ENCODE results near the gene GMEB1.
"Not testable (repeated sequence)": the region's sequence is repeated elsewhere in the genome, so short reads cannot be mapped to it uniquely, and the experiment has no call there.

GMEB1 gene, protein sequence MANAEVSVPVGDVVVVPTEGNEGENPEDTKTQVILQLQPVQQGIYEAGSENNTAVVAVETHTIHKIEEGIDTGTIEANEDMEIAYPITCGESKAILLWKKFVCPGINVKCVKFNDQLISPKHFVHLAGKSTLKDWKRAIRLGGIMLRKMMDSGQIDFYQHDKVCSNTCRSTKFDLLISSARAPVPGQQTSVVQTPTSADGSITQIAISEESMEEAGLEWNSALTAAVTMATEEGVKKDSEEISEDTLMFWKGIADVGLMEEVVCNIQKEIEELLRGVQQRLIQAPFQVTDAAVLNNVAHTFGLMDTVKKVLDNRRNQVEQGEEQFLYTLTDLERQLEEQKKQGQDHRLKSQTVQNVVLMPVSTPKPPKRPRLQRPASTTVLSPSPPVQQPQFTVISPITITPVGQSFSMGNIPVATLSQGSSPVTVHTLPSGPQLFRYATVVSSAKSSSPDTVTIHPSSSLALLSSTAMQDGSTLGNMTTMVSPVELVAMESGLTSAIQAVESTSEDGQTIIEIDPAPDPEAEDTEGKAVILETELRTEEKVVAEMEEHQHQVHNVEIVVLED

DNA sequence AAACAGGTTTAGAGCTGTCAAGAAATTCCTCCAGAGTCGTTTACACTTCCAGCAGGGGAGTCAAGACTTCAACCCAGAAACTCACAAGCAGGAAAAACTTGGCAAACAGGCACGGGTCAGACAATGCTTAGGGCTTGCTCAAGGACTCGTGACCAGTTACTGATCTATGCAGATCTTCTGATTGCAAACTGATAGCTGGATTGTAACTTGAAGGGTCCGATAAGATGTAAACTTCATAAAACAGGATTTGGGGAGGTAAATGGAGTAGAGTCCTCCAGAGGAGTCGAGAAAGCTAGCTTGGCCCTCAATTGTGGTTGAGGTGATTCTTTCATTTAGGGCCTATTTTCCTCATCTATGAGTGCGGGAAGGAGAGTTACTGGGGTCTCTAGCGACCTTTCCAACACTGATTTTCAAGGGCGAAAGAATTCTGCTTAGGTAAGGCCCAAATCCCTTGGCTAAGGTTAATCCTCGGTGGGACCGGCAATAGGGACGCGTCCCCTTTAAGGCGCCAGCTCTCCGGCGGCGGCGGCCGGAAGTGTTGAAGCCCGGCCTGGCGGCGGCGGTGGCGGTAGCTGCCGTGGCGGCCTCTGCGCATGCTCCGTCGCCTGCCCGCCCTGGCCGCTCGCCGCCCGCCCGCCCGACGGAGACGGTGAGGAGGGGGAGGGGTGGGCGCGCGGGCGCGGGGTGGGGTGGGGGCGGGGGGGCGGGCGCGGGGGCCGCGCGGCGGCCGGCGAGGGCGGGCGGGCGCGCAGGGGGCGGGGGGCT lies at the start of gene GMEB1:
TSS of gene GMEB1 (plus strand) at position 594 of the 765 bp plus-strand sequence. CDS start 14,829 bp downstream, outside the sequence.
- Histone ChIP-seq H3K4me3 (ENCODE audit: low read length) (peak within 1 kb of the TSS; percentile 52), H3K27ac (ENCODE audit: low read length) (no peak within 1 kb of the TSS), H3K9me3 (ENCODE audit: control insufficient read depth, insufficient read depth, low read length) (no peaks in the 10 kb centered on the region), H3K4me1 (ENCODE audit: control insufficient read depth, insufficient read depth, low read length) (no peaks in the 10 kb centered on the region), H3K36me3 (ENCODE audit: control insufficient read depth, insufficient read depth, low read length) (no peaks in the 10 kb centered on the region), H3K27me3 (ENCODE audit: control insufficient read depth, insufficient read depth, low read length) (no peaks in the 10 kb centered on the region)
- no CpG with 5 or more reads among the region's 57 CpGs for WGBS (ENCODE audit: insufficient coverage, insufficient read length)
- no peak for DNase-seq (ENCODE audit: low read depth, low spot score)

DNA sequence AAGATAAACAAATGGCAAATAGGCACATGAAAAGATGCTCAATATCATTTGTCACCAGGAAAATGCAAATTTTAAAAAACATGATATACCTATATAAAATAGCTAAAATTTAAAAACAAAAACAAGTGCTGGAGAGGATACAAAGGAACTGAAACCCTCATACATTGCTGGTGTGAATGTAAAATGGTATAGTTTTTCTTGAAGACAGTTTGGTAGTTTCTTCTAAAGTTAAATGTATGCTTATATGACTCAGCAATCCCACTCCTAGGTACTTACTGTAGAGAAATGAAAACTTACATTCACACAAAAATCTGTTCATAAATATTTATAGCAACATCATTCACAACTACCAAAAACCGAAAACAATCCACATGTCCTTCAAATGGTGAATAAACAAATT lies 36.9 kb upstream of the GMEB1 start:
- WGBS (ENCODE audit: insufficient coverage, insufficient read length) = 92% methylated on average over 1 of the region's 1 CpG
- Histone ChIP-seq H3K36me3 (ENCODE audit: control insufficient read depth, insufficient read depth, low read length) (no peaks in the 10 kb centered on the region), H3K4me1 (ENCODE audit: control insufficient read depth, insufficient read depth, low read length) (no peaks in the 10 kb centered on the region), H3K27ac (ENCODE audit: low read length) (no peak overlapping the region), H3K9me3 (ENCODE audit: control insufficient read depth, insufficient read depth, low read length) (no peaks in the 10 kb centered on the region), H3K27me3 (ENCODE audit: control insufficient read depth, insufficient read depth, low read length) (no peaks in the 10 kb centered on the region), H3K4me3 (ENCODE audit: low read length) (no peak overlapping the region)
- no peak for DNase-seq (ENCODE audit: low read depth, low spot score)

DNA sequence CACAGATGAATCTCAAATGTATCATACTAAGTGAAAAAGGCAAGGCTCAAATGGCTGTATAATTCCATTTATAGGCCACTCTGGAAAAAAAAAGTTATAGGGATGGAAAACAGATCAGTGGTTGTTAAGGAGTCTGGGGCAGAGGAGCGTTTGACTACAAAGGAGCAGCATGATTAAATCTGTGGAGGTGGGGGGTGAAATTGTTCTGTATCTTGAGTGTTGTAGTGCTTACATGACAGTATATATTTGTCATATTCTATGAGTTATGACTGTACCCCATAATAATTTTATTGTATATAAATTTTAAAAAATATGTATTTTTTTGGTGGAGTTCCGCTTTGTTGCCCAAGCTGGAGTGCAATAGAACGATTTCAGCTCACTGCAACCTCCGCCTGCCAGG lies 36.0 kb upstream of the GMEB1 start:
- H3K27ac ChIP-seq (ENCODE audit: low read length) = no peak overlapping the region
- H3K4me3 ChIP-seq (ENCODE audit: low read length) = no peak overlapping the region
- no CpG with 5 or more reads among the region's 4 CpGs for WGBS (ENCODE audit: insufficient coverage, insufficient read length)

DNA sequence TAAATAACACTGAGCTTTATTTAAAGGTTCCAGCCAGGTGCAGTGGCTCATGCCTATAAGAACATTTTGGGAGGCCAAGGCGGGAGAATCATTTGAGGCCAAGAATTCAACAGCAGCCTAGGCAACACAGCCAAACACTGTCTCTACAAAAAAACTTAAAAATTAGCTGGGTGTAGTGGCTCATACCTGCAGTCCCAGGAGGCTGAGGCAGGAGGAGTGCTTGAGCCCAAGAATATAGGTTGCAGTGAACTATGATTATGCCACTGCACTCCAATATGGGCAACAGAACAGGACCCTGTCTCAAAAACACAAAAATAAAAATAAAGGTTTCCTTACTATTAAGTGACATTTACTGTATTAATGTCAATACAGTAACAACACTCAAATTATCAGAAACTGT lies 27.8 kb upstream of the GMEB1 start:
- no peak overlapping the region for H3K27ac ChIP-seq (ENCODE audit: low read length)
- H3K9me3 ChIP-seq (ENCODE audit: control insufficient read depth, insufficient read depth, low read length) = no peaks in the 10 kb centered on the region
- whole genome bisulfite sequencing (ENCODE audit: insufficient coverage, insufficient read length) = no CpG with 5 or more reads among the region's 1 CpG
- no peaks in the 10 kb centered on the region for H3K36me3 ChIP-seq (ENCODE audit: control insufficient read depth, insufficient read depth, low read length)
- DNase-seq (ENCODE audit: low read depth, low spot score) = no peak
- H3K27me3 ChIP-seq (ENCODE audit: control insufficient read depth, insufficient read depth, low read length) = no peaks in the 10 kb centered on the region
- H3K4me1 ChIP-seq (ENCODE audit: control insufficient read depth, insufficient read depth, low read length) = no peaks in the 10 kb centered on the region
- H3K4me3 ChIP-seq (ENCODE audit: low read length) = no peak overlapping the region

More for the DNA sequence above, 36.0 kb upstream of the GMEB1 start:
- no peak for DNase-seq (ENCODE audit: low read depth, low spot score)
- H3K27me3 ChIP-seq (ENCODE audit: control insufficient read depth, insufficient read depth, low read length) = no peaks in the 10 kb centered on the region
- H3K9me3 ChIP-seq (ENCODE audit: control insufficient read depth, insufficient read depth, low read length) = no peaks in the 10 kb centered on the region
- no peaks in the 10 kb centered on the region for H3K36me3 ChIP-seq (ENCODE audit: control insufficient read depth, insufficient read depth, low read length)
- no peaks in the 10 kb centered on the region for H3K4me1 ChIP-seq (ENCODE audit: control insufficient read depth, insufficient read depth, low read length)

DNA sequence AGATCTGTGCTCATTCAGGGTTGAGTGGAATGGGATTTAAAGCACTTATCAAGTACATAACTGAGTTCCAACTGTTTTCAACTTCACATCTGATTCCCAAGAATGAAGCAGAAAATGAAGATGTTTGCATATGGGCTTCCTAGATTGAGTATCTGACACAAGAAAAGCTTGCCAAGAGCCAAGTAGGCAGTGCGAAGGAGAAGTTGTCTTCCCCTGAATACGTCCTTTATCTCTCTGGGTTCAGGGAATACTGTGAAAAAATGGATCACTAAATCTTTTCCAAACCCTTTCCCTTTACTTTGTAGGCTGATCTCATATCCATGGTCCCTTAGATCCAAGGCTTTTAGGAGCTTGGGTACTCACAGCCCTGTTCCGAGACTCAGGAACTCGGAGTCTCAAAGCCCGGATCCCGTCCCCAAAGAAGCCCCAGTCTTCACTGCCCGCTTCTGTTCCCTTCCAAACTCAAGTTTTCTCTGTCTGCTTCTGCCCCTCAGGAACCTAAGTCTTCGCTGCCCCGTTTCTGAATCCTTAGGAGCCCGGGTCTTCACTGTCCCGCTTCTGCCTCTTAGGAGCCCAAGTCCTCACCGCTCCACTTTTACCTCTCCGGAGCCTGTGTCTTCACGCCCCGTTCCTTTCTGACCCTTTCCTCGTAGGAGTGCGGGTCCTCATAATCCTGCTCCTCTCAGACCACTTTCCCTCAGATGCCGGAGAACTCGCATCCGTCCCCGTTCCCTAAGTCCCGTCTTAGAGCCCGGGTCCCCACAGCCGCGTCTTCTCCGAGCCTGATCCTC lies 26.3 kb upstream of the GMEB1 start:
- no peak for DNase-seq (ENCODE audit: low read depth, low spot score)
- Histone ChIP-seq H3K36me3 (ENCODE audit: control insufficient read depth, insufficient read depth, low read length) (no peaks in the 10 kb centered on the region), H3K27me3 (ENCODE audit: control insufficient read depth, insufficient read depth, low read length) (no peaks in the 10 kb centered on the region), H3K27ac (ENCODE audit: low read length) (no peak overlapping the region), H3K4me1 (ENCODE audit: control insufficient read depth, insufficient read depth, low read length) (no peaks in the 10 kb centered on the region), H3K4me3 (ENCODE audit: low read length) (peak overlapping the region; percentile 60), H3K9me3 (ENCODE audit: control insufficient read depth, insufficient read depth, low read length) (no peaks in the 10 kb centered on the region)
- WGBS (ENCODE audit: insufficient coverage, insufficient read length) = no CpG with 5 or more reads among the region's 26 CpGs

DNA sequence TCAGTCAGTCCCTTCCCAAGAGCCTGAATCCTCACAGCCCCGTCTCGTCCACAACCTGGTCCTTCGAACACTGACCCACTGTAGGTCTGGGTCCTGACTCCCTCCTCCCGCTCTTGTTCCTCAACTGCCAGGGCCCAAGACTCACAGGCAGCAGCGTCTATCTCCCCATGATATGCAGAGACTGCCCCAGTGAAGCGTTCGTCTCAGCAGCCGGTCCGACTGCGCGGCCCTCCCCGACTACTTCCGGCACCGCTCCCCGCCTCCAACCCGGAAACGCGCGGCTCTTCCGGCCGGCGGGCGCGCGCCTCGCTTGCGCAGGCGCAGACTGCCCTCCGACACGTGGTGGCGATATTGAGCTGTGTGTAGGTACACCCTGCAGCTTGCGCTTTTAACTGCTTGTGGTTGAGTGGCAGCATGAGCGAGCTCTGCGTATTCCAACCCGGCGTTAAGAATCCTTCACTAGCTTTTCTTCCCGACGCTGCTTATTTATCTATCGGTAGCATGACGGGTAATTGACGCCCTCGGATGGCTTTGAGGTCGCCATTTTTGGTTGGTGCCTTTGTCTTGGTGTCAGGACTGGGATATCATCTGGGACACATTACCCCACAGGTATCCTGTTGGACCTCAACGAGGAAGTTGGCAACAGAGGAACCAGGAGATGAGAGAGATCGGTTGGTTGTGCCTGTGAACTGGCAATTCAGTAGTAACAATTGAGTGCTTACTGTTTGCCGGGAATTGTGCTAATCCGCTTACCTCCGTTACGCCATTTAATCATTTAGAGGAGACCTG lies 25.5 kb upstream of the GMEB1 start, which contains the start of gene TAF12:
TSS of gene TAF12 (minus strand) at position 221 of the 789 bp plus-strand sequence. CDS start 20,986 bp downstream, outside the sequence.
- Histone ChIP-seq H3K9me3 (ENCODE audit: control insufficient read depth, insufficient read depth, low read length) (no peaks in the 10 kb centered on the region), H3K36me3 (ENCODE audit: control insufficient read depth, insufficient read depth, low read length) (no peaks in the 10 kb centered on the region), H3K4me1 (ENCODE audit: control insufficient read depth, insufficient read depth, low read length) (no peaks in the 10 kb centered on the region), H3K27me3 (ENCODE audit: control insufficient read depth, insufficient read depth, low read length) (no peaks in the 10 kb centered on the region), H3K27ac (ENCODE audit: low read length) (no peak within 1 kb of the TSS), H3K4me3 (ENCODE audit: low read length) (peak within 1 kb of the TSS; percentile 60)
- DNase-seq (ENCODE audit: low read depth, low spot score) = peak; percentile 91
- WGBS (ENCODE audit: insufficient coverage, insufficient read length) = no CpG with 5 or more reads among the region's 49 CpGs

DNA sequence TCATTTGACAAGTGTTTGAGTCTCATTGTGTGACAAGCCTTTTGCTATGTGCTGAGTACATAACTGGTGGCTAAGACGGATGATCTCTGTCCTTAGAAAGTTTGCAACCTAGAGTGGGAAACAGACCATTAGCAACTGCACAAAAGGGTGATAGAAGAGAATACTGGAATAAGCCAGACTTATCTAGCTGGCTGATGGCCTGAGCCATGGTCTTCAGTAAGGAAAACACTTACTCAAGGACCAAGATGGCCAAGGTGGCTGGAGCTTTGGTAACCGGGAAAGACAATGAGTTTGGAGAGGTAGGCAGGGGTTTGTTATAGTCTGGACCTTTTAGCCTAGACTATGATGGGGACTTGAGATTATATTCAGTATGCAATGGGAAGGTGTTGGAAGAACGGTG lies 24.1 kb upstream of the GMEB1 start:
- no peaks in the 10 kb centered on the region for H3K4me1 ChIP-seq (ENCODE audit: control insufficient read depth, insufficient read depth, low read length)
- WGBS (ENCODE audit: insufficient coverage, insufficient read length) = 100% methylated on average over 1 of the region's 3 CpGs
- no peaks in the 10 kb centered on the region for H3K36me3 ChIP-seq (ENCODE audit: control insufficient read depth, insufficient read depth, low read length)
- no peak overlapping the region for H3K27ac ChIP-seq (ENCODE audit: low read length)
- no peak overlapping the region for H3K4me3 ChIP-seq (ENCODE audit: low read length)
- DNase-seq (ENCODE audit: low read depth, low spot score) = no peak
- no peaks in the 10 kb centered on the region for H3K27me3 ChIP-seq (ENCODE audit: control insufficient read depth, insufficient read depth, low read length)
- no peaks in the 10 kb centered on the region for H3K9me3 ChIP-seq (ENCODE audit: control insufficient read depth, insufficient read depth, low read length)

DNA sequence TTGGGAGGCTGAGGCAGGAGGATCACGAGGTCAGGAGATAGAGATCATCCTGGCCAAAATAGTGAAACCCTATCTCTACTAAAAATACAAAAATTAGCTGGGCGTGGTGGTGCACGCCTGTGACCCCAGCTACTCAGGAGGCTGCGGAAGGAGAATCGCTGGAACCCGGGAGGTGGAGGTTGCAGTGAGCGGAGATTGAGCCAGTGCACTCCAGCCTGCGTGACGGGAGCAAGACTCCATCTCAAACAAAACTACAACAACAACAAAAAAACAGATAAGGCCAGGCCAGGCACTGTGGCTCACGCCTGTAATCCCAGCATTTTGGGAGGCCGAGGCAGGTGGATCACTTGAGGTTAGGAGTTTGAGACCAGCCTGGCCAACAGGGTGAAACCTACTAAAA lies 23.2 kb upstream of the GMEB1 start:
- not testable (repeated sequence) for H3K9me3 ChIP-seq (ENCODE audit: control insufficient read depth, insufficient read depth, low read length); H3K4me1 ChIP-seq (ENCODE audit: control insufficient read depth, insufficient read depth, low read length); DNase-seq (ENCODE audit: low read depth, low spot score); H3K36me3 ChIP-seq (ENCODE audit: control insufficient read depth, insufficient read depth, low read length); H3K27ac ChIP-seq (ENCODE audit: low read length); H3K27me3 ChIP-seq (ENCODE audit: control insufficient read depth, insufficient read depth, low read length); H3K4me3 ChIP-seq (ENCODE audit: low read length)
- WGBS (ENCODE audit: insufficient coverage, insufficient read length) = no CpG with 5 or more reads among the region's 11 CpGs

DNA sequence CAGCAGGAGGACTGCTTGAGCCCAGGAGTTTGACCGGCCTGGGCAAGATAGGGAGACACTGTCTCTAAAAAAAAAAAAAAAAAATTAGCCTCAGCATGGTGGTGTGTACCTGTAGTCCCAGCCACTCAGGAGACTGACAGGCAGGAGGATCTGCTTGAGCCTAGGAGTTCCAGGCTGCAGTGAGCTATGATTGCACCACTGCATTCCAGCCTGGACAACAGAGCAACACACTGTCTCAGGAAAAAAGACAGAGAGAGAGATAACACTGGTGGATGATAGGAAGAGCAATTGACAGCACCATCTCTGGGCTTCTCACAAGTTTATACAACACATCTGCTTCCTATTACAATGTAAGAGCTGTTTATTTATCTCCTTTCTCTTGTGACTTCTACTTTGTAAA lies 22.5 kb upstream of the GMEB1 start:
- no peak for DNase-seq (ENCODE audit: low read depth, low spot score)
- Histone ChIP-seq H3K4me1 (ENCODE audit: control insufficient read depth, insufficient read depth, low read length) (no peaks in the 10 kb centered on the region), H3K27me3 (ENCODE audit: control insufficient read depth, insufficient read depth, low read length) (no peaks in the 10 kb centered on the region), H3K4me3 (ENCODE audit: low read length) (no peak overlapping the region), H3K9me3 (ENCODE audit: control insufficient read depth, insufficient read depth, low read length) (no peaks in the 10 kb centered on the region), H3K27ac (ENCODE audit: low read length) (no peak overlapping the region), H3K36me3 (ENCODE audit: control insufficient read depth, insufficient read depth, low read length) (no peaks in the 10 kb centered on the region)
- WGBS (ENCODE audit: insufficient coverage, insufficient read length) = no CpG with 5 or more reads among the region's 1 CpG

Data from iPS DF 6.9 (cell line).